HepG2 (cell line): ENCODE results near the gene PKMYT1. TPM values are rescaled to one million over a fixed set of nuclear protein-coding genes. Genes with fewer than 3 reads are reported as not detected.

ENCODE experiments used
- GATAD1 ChIP-seq: IDR thresholded peaks from 2 replicates; pipeline ENCODE4 v1.6.1; 2016; ENCODE audit warnings: missing genetic modification reagents, missing compliant biosample characterization
- HNRNPK ChIP-seq: fragments of 200-400 bp; formaldehyde crosslinking; IDR thresholded peaks from 2 replicates; pipeline ENCODE4 v1.6.1; 2018; ENCODE audit warnings: low read length, low read depth, moderate library complexity, mild to moderate bottlenecking; ENCODE audit not compliant: poor library complexity, severe bottlenecking
- LCORL ChIP-seq, 2 experiments: fragments of 450-650 bp in 1 of 2; sonication (generic) in 1 of 2; formaldehyde crosslinking in 1 of 2; IDR thresholded peaks; 2 replicates each; pipeline versions ENCODE4 v1.5.0 to v1.6.1; 2017 to 2020; ENCODE audit warnings: antibody characterized with exemption in 1 of 2, missing genetic modification reagents in 1 of 2
- MAZ ChIP-seq, 2 experiments: sonication (generic) in 1 of 2; formaldehyde crosslinking in 1 of 2; IDR thresholded peaks; 2 replicates each; pipeline versions ENCODE4 v1.5.0 to v1.6.1; 2012 to 2020; ENCODE audit warnings: low read depth in 2 of 2, mild to moderate bottlenecking in 2 of 2, borderline replicate concordance in 1 of 2, improper control_type of control experiment in 1 of 2, low read length in 1 of 2, missing genetic modification reagents in 1 of 2, moderate library complexity in 1 of 2
- MLX ChIP-seq: IDR thresholded peaks from 2 replicates; pipeline ENCODE4 v1.6.1; 2016
- PATZ1 ChIP-seq: sonication (generic); formaldehyde crosslinking; IDR thresholded peaks from 2 replicates; pipeline ENCODE4 v1.4.0; 2020; ENCODE audit warnings: missing genetic modification reagents
- POLR2G ChIP-seq: fragments of 200-400 bp; formaldehyde crosslinking; IDR thresholded peaks from 2 replicates; pipeline ENCODE4 v1.6.1; 2018; ENCODE audit warnings: mild to moderate bottlenecking, low read depth, low read length, moderate library complexity
- THAP11 ChIP-seq: IDR thresholded peaks from 2 replicates; pipeline ENCODE4 v1.6.1; 2016; ENCODE audit warnings: missing biosample characterization, missing genetic modification reagents
- U2AF2 ChIP-seq: fragments of 200-400 bp; formaldehyde crosslinking; IDR thresholded peaks from 2 replicates; pipeline ENCODE4 v1.6.1; 2017; ENCODE audit warnings: low read depth, mild to moderate bottlenecking, low read length
- ZNF333 ChIP-seq: sonication (generic); formaldehyde crosslinking; IDR thresholded peaks from 2 replicates; pipeline ENCODE4 v1.4.0; 2020; ENCODE audit warnings: mild to moderate bottlenecking, missing genetic modification reagents, borderline replicate concordance
- ZSCAN21 ChIP-seq: sonication (generic); formaldehyde crosslinking; IDR thresholded peaks from 2 replicates; pipeline ENCODE4 v1.8.0; 2022; ENCODE audit warnings: mild to moderate bottlenecking, missing genetic modification reagents, moderate library complexity, borderline replicate concordance
- polyA plus RNA-seq, 8 experiments: library from polyadenylated mRNA; depleted of rRNA in 3 of 8; stranded (reverse) in 7 of 8; unstranded in 1 of 8; fragments of >200 nt; fragmentation: Illumina TruSeq in 4 of 8; extraction: Trizol in 4 of 8; gene quantifications; 2 replicates each; pipeline versions ENCODE4 v1.2.1 to v1.2.3, GENCODE V29; 2011 to 2016; ENCODE audit warnings: low read depth in 4 of 8, missing spikeins in 1 of 8, mixed read lengths in 1 of 8; ENCODE audit not compliant: insufficient read depth in 1 of 8
- total RNA-seq, 5 experiments: library from RNA; depleted of rRNA; stranded (reverse); fragments of >200 nt; fragmentation: Illumina TruSeq; extraction: Trizol; gene quantifications; 2 replicates each; pipeline ENCODE4 v1.2.3, GENCODE V29; 2016; ENCODE audit warnings: low read depth in 1 of 5

PKMYT1 gene
- total and polyA plus RNA-seq, 2 of the 13 experiments (the other 11 are each of a cell fraction or from before 2014, with no cell fraction given) = 7.0 to 27.8 TPM

GRCh38 chr16:3022208-3022683 lies 42.0 kb upstream of the PKMYT1 start (continued):
- TF ChIP-seq MAZ (IDR thresholded peaks at IDR 0.05; ENCODE audit: borderline replicate concordance, low read depth, low read length) = peak; percentile 88
- TF ChIP-seq MAZ (CRISPR knock-in tag; IDR thresholded peaks at IDR 0.05; ENCODE audit: low read depth) = no peak
- peak; percentile 48 for TF ChIP-seq POLR2G
- peak; percentile 31 for TF ChIP-seq HNRNPK
- 0 out of 2 replicates have a peak, but pooled peaks have one; percentile 39 for TF ChIP-seq THAP11
- TF ChIP-seq U2AF2 = no peak
- no peak for TF ChIP-seq MLX (CRISPR knock-in tag)
- TF ChIP-seq ZSCAN21 (CRISPR knock-in tag) = no peak
- no peak for TF ChIP-seq GATAD1
- TF ChIP-seq ZNF333 (CRISPR knock-in tag) = no peak
- peak; percentile 86 for TF ChIP-seq PATZ1 (CRISPR knock-in tag)
- no peak for TF ChIP-seq LCORL (IDR thresholded peaks at IDR 0.05)
- peak; percentile 28; the same call in 1 of the 2 replicates for TF ChIP-seq LCORL (CRISPR knock-in tag; IDR thresholded peaks at IDR 0.05)
